OCI-LY7 (cell line): ENCODE measurements around the gene OGDH. TPM values are rescaled to one million over a fixed set of nuclear protein-coding genes. Genes with fewer than 3 reads are reported as not detected.

ENCODE experiments used
- BruUV-seq: library from RNA; stranded (reverse); fragments of 400-500 nt; replicated peaks from 2 replicates; lab custom pipeline; 2021; lab: Mats Ljungman, UMichigan
- CTCF ChIA-PET: fragments of 300-600 bp; sonication (Branson Sonifier 250); formaldehyde crosslinking; loops from one replicate; lab custom pipeline; 2022; ENCODE audit warnings: antibody characterized with exemption; ENCODE audit not compliant: unreplicated experiment; lab: Charles Lee
- POLR2A ChIA-PET: fragments of 300-600 bp; sonication (Branson Sonifier 250); formaldehyde crosslinking; loops from one replicate; lab custom pipeline; 2022; ENCODE audit warnings: antibody characterized with exemption; lab: Charles Lee
- DNase-seq: peaks from one replicate; pipeline ENCODE4 v3.0.0-alpha.2; 2015; ENCODE audit warnings: low spot score
- H2AFZ ChIP-seq: fragments of 200-600 bp; sonication (generic), shearing (Covaris generic); 2 replicates; pipeline ENCODE4 v1.6.1; 2014; ENCODE audit warnings: mild to moderate bottlenecking, antibody characterized with exemption, low read length, moderate library complexity
- H3K27ac ChIP-seq: fragments of 200-600 bp; sonication (generic); 2 replicates; pipeline ENCODE4 v1.5.1; 2014; ENCODE audit warnings: mixed run types, low read depth, mild to moderate bottlenecking, moderate library complexity, low read length, inconsistent platforms; ENCODE audit not compliant: poor library complexity, severe bottlenecking
- H3K36me3 ChIP-seq: fragments of 200-600 bp; sonication (generic); 2 replicates; pipeline ENCODE4 v1.6.1; 2014; ENCODE audit warnings: mild to moderate bottlenecking, antibody characterized with exemption, low read length, moderate library complexity, mixed read lengths; ENCODE audit not compliant: insufficient read depth
- H3K4me1 ChIP-seq: fragments of 200-600 bp; sonication (generic); 2 replicates; pipeline ENCODE4 v1.5.1; 2014; ENCODE audit warnings: mild to moderate bottlenecking, low read length; ENCODE audit not compliant: insufficient read depth, poor library complexity, severe bottlenecking
- H3K4me2 ChIP-seq: fragments of 200-600 bp; sonication (generic); 2 replicates; pipeline ENCODE4 v1.6.1; 2014; ENCODE audit warnings: mild to moderate bottlenecking, low read length
- H3K4me3 ChIP-seq: fragments of 200-600 bp; sonication (generic); 2 replicates; pipeline ENCODE4 v1.5.1; 2014; ENCODE audit warnings: mild to moderate bottlenecking, low read depth, low read length; ENCODE audit not compliant: poor library complexity, severe bottlenecking
- H3K79me2 ChIP-seq: fragments of 200-600 bp; sonication (generic); 2 replicates; pipeline ENCODE4 v1.6.1; 2016; ENCODE audit warnings: low read depth, mild to moderate bottlenecking, low read length, moderate library complexity, mixed read lengths; ENCODE audit not compliant: insufficient read depth
- H3K9me2 ChIP-seq: fragments of 200-600 bp; sonication (generic); 2 replicates; pipeline ENCODE4 v1.6.1; 2016; ENCODE audit warnings: mild to moderate bottlenecking, low read length, mixed read lengths; ENCODE audit not compliant: insufficient read depth
- H3K9me3 ChIP-seq: fragments of 200-600 bp; sonication (generic); 2 replicates; pipeline ENCODE4 v1.6.1; 2014; ENCODE audit warnings: mild to moderate bottlenecking, mixed run types, low read length, mixed read lengths
- H4K20me1 ChIP-seq: fragments of 200-600 bp; sonication (generic); 2 replicates; pipeline ENCODE4 v1.6.1; 2014; ENCODE audit warnings: mild to moderate bottlenecking, antibody characterized with exemption, low read length, moderate library complexity, mixed read lengths; ENCODE audit not compliant: insufficient read depth
- EZH2phosphoT487 ChIP-seq: fragments of 200-600 bp; sonication (generic); IDR thresholded peaks from 2 replicates; pipeline ENCODE4 v1.6.1; 2018; ENCODE audit warnings: low read depth, borderline replicate concordance, mild to moderate bottlenecking, mixed run types, antibody characterized with exemption, low read length, moderate library complexity, mixed read lengths
- intact Hi-C: fragments of 100-400 bp; cut with micrococcal nuclease; formaldehyde crosslinking; loops from one replicate; pipeline ENCODE4 v1.10.0; 2022; ENCODE audit not compliant: unreplicated experiment
- total RNA-seq, 2 experiments: library from RNA; depleted of rRNA in 1 of 2; stranded (reverse); fragments of >200 nt in 1 of 2; shearing (Covaris generic) in 1 of 2; gene quantifications; 2 replicates each; pipeline ENCODE4 v1.2.3, GENCODE V29; 2014 to 2022
- TF ChIP-seq, protein P1 (sequence below): fragments of 200-600 bp; sonication (generic); conservative IDR thresholded peaks from 2 replicates; pipeline ENCODE4 v1.5.1; 2014; ENCODE audit warnings: mild to moderate bottlenecking, antibody characterized with exemption, low read length, moderate library complexity, mixed read lengths

The OGDH gene
- total RNA-seq, 2 experiments from 2014 or later: 47.6 to 70.9 TPM

DNA sequence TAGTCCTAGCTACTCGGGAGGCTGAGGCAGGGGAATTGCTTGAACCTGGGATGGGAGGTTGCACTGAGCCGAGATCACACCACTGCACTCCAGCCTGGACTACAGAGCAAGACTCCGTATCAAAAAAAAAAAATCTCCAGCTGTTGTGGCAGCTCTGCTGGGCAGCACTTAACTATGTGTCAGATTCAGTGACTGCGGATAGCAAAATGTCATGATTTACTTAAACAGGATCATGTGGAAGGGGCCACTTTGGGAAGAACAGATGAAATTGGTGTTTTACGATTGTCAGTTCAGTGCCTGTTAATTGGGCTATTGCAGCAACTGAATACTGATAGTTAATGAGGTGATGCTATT, 15.3 kb downstream of the OGDH start:
- no peaks in the 10 kb centered on the region for H3K9me2 ChIP-seq
- CTCF ChIA-PET: no interaction called here
- no peak for DNase-seq
- peaks cover 78% of the 10 kb centered on the region for H3K79me2 ChIP-seq
- H3K4me1 ChIP-seq: no peaks in the 10 kb centered on the region
- no peak overlapping the region for H3K4me2 ChIP-seq
- TF ChIP-seq, protein P1, sequence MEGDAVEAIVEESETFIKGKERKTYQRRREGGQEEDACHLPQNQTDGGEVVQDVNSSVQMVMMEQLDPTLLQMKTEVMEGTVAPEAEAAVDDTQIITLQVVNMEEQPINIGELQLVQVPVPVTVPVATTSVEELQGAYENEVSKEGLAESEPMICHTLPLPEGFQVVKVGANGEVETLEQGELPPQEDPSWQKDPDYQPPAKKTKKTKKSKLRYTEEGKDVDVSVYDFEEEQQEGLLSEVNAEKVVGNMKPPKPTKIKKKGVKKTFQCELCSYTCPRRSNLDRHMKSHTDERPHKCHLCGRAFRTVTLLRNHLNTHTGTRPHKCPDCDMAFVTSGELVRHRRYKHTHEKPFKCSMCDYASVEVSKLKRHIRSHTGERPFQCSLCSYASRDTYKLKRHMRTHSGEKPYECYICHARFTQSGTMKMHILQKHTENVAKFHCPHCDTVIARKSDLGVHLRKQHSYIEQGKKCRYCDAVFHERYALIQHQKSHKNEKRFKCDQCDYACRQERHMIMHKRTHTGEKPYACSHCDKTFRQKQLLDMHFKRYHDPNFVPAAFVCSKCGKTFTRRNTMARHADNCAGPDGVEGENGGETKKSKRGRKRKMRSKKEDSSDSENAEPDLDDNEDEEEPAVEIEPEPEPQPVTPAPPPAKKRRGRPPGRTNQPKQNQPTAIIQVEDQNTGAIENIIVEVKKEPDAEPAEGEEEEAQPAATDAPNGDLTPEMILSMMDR: no peak
- no peak for TF ChIP-seq EZH2phosphoT487
- H2AFZ ChIP-seq: no peak overlapping the region
- no TSS peak for BruUV-seq
- intact Hi-C loops: no loop called here
- no peaks in the 10 kb centered on the region for H4K20me1 ChIP-seq
- H3K36me3 ChIP-seq: peaks cover 63% of the 10 kb centered on the region
- POLR2A ChIA-PET: interaction anchor here (1.4 kb wide), 1 partner anchor 9 kb away, joined by 5 read pairs; no protein-coding TSS in a partner anchor
- H3K4me3 ChIP-seq: no peak overlapping the region
- no peak overlapping the region for H3K27ac ChIP-seq
- H3K9me3 ChIP-seq: no peaks in the 10 kb centered on the region

DNA sequence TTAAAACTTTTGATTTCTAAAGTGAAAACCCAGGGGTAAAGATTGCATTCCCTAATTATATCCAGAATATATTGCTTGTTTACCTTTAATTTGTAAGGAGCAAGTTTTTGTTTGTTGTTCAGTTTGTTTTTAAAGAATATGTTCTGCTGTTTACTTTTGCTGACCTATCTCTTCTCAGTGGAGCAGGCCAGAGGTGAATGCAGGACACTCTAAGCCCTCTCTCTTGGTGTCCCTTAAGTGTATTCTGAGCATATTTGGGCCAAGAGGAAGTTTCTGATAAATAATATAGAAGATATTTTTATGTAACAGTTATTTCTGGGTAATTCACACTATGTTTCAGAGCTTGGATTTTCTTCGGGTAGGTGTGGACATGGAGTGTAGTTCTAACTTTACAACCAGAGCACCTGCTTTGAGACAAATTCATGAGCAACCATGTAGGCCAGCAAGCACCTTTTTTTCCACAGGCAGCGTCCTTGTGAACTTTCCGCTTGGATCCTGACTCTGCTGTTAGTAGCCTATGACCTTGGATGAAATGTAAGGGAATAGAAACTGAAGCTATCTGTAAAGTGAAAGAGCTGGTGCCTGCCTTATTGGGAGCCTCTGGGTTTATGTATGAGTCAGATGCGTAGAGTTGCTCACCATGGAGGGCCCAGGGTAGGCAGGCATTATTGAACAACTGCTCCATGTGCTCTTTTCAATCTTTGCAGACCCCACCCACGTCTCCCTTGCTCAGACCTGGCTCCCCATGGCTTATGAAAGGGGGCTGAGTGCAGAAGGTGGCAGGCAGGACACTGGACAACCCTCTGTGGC, 16.1 kb downstream of the OGDH start:
- CTCF ChIA-PET: no interaction called here
- POLR2A ChIA-PET: no interaction called here
- Histone ChIP-seq H3K4me2 (no peak overlapping the region), H2AFZ (no peak overlapping the region), H3K9me3 (no peaks in the 10 kb centered on the region), H3K27ac (no peak overlapping the region), H3K4me3 (no peak overlapping the region), H3K9me2 (no peaks in the 10 kb centered on the region), H3K4me1 (no peaks in the 10 kb centered on the region), H3K36me3 (peaks cover 63% of the 10 kb centered on the region), H3K79me2 (peaks cover 71% of the 10 kb centered on the region), H4K20me1 (no peaks in the 10 kb centered on the region)
- TF ChIP-seq EZH2phosphoT487: no peak
- TF ChIP-seq, protein P1: no peak
- intact Hi-C loops: no loop called here
- DNase-seq: no peak
- no TSS peak for BruUV-seq

DNA sequence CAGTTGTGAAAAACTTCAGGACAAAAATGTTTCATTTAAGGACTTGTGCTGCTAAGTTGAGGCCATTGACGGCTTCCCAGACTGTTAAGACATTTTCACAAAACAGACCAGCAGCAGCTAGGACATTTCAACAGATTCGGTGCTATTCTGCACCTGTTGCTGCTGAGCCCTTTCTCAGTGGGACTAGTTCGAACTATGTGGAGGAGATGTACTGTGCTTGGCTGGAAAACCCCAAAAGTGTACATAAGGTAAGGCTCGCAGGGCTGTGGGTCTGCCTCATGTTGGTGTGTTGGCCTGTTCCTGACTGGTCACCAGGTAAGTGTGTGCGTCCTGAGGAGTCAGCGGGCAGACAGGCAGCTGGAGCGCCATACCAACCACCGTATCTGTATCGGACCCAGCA, 17.9 kb downstream of the OGDH start:
- TF ChIP-seq EZH2phosphoT487: no peak
- TF ChIP-seq, protein P1: no peak
- peaks cover 53% of the 10 kb centered on the region for H3K79me2 ChIP-seq
- ChIA-PET POLR2A (interaction anchor here (0.7 to 1.6 kb wide), 3 partner anchors 15 to 745 kb away, joined by 3 to 5 read pairs (median 4); no protein-coding TSS in a partner anchor), CTCF (no interaction called here)
- H3K4me2 ChIP-seq: no peak overlapping the region
- no peaks in the 10 kb centered on the region for H3K9me3 ChIP-seq
- no peak overlapping the region for H2AFZ ChIP-seq
- no peak overlapping the region for H3K4me3 ChIP-seq
- H3K27ac ChIP-seq: no peak overlapping the region
- H4K20me1 ChIP-seq: no peaks in the 10 kb centered on the region
- peaks cover 8% of the 10 kb centered on the region for H3K4me1 ChIP-seq
- no peak for DNase-seq
- H3K36me3 ChIP-seq: peaks cover 56% of the 10 kb centered on the region
- no TSS peak for BruUV-seq
- intact Hi-C loops: no loop called here
- H3K9me2 ChIP-seq: no peaks in the 10 kb centered on the region
